ENCODE data around the gene BRCA1.
"Not testable (repeated sequence)": the region's sequence is repeated elsewhere in the genome, so short reads cannot be mapped to it uniquely, and the experiment has no call there.

Gene BRCA1

DNA sequence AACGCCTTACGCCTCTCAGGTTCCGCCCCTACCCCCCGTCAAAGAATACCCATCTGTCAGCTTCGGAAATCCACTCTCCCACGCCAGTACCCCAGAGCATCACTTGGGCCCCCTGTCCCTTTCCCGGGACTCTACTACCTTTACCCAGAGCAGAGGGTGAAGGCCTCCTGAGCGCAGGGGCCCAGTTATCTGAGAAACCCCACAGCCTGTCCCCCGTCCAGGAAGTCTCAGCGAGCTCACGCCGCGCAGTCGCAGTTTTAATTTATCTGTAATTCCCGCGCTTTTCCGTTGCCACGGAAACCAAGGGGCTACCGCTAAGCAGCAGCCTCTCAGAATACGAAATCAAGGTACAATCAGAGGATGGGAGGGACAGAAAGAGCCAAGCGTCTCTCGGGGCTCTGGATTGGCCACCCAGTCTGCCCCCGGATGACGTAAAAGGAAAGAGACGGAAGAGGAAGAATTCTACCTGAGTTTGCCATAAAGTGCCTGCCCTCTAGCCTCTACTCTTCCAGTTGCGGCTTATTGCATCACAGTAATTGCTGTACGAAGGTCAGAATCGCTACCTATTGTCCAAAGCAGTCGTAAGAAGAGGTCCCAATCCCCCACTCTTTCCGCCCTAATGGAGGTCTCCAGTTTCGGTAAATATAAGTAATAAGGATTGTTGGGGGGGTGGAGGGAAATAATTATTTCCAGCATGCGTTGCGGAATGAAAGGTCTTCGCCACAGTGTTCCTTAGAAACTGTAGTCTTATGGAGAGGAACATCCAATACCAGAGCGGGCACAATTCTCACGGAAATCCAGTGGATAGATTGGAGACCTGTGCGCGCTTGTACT is at the start of gene BRCA1:
Gene BRCA1, minus strand, starts transcription at position 232 of the 834 bp plus-strand sequence. CDS start 1,268 bp downstream, outside the sequence.
- peak; percentile 89 for DNase-seq (ENCODE audit: low read depth)

DNA sequence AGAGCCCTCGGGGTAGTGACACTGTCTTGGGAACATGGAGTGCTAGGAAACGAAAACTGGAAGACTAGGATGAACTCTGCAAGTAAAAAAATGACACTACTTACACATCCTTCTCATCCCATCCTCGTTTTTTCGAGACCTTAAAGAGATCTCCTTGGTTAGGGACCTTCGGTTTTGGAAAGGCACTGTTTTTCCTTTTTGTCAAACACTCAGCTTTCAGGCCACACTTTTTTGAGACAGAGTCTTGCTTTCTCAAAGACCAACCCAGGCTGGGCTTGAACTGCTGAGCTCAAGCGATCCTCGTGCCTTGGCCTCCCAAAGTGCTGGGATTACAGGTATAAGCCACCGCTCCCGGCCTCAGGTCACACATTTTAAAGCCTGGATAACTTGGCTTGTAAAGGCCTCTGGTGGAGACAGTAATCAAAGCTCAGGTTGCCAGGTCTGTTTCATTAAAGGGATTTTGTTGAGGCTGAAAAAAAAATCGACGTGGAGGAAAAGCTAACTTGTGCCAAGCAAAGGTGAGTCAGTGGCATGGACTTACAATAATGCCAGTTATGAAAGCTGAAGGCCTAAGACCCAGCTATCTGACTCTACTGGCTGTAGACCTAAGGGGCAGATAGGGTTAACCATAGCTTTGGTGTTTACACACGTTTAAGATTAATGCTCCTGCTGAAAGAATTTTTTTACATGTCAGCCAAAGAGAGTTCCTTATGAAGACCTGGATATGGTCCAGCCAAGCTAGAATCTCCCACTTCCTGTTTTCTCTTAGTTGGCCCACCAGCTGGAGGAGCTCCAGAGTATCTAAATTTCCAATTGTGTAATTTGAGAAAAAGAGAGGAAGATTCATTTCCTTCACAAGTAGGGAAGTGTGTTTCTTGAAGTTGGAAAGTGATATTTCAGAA is 46.7 kb upstream of the BRCA1 start:
- DNase-seq (ENCODE audit: low read depth): no peak

DNA sequence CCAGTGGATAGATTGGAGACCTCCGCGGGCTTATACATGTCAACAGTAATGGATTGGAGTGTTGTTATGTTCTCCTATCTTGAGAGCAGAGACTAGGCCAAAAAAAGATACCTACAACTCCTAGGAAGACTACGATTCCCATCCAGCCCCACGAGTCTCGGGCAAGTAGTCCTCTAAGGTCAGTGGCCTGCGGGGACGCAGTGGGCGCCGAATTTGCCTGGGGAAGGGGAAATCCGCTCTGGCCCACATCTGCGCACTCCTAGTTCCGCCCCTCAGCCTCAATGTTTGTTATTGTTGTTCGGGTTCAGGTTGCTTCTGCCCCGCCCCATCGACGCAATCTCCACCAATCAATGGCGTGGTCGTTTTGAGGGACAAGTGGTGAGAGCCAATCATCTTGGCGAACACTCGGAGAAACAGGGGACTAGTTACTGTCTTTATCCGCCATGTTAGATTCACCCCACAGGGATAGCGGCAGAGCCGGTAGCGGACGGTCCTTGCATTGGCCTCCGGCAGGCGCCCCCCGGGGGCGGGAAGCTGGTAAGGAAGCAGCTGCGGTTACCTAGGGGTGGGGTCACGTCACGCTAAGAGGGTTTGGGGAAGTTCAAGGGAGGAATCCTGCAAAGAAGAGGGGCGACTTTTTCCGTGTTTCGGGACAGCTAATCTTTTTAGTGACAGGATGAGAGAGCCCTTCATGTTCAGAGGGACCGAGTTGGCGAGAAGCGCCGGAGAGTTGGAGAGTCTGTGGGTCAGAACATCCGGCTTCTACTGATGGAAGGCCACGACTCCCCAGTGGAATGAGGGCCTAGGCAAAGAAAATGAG is 45.8 kb upstream of the BRCA1 start, which contains the start of gene NBR1:
Gene NBR1, plus strand, starts transcription at position 449 of the 820 bp plus-strand sequence. CDS start 4,586 bp downstream, outside the sequence.
- peak; percentile 94 for DNase-seq (ENCODE audit: low read depth)

DNA sequence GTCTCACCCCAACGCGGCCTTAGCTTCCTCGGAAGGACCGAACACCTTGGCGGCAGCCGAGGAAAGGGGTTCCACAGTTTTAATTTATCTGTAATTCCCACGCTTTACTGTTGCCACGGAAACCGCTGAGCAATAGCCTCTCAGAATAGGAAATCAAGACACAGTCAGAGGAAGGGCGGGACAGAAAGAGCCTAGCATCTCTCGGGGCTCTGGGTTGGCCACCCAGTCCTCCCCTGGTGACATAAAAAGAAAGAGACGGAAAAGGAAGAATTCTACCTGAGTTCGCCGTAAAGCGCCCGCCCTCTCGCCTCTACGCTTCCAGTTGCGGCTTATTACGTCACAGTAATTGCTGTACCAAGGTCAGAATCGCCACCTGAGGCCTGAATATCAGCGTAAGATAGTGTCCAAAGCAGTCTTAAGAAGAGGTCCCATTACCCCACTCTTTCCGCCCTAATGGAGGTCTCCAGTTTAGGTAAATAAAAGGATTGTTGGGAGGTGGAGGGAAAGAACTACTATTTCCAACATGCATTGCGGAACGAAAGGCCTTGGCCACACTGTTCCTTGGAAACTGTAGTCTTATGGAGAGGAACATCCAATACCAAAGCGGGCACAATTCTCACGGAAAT is 45.1 kb upstream of the BRCA1 start:
- DNase-seq (ENCODE audit: low read depth): peak; percentile 86

DNA sequence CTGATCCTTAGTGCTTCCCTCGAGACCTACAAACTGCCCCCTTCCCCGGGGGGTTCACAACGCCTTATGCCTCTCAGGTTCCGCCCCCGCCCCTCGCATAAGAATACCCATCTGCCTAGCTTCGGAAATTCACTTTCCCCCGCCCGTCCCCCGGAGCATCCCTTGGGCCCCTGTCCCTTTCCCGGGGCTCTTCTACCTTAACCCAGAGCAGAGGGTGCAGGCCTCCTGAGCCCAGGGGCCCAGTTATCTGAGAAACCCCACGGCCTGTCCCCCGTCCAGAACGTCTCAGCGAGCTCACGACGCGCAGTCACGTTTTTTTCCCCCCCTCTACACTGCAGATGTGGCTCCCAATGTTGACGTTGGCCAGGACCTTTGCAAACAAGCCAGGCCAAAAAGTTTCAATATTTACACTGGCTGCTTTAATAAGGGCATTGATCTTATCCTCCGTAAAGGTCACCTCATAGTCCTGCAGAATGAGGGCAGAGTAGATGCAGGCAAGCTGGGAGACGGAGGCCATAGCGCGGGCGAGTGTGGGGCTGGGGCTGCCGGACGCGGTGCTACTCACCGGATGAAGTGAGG is 44.5 kb upstream of the BRCA1 start:
- DNase-seq (ENCODE audit: low read depth): peak; percentile 0

DNA sequence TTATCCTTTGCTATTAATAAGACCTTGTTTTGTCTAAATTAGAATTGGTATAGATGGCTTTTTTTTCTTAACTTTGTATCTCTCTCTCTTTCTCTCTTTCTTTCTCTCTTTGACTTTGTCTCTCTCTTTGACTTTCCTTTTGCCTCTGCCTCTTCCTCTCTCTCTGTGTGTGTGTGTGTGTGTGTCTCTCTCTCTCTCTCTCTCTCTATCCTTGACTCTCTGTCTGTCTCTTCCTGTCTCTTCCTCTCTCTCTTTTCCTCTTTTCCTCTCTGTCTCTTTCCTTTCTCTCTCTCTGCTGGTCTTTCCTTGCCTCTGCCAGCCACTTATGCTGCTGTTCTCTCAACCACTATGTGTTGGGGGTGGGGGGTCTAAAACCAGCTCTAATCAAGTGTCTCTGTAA is 40.8 kb upstream of the BRCA1 start:
- not testable (repeated sequence) for DNase-seq (ENCODE audit: low read depth)

DNA sequence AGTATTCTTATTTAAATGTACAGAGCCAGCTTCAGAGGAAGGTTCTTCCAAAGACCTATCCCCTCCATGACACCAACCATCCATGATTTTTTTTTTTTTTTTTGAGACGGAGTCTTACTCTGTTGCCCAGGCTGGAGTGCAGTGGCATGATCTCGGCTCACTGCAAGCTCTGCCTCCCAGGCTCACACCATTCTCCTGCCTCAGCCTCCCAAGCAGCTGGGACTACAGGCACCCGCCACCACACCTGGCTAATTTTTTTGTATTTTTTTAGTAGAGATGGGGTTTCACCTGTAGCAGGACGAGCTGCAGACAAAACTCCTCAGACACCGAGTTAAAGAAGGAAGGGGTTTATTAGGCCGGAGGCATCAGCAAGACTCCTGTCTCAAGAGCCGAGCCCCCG is 34.8 kb upstream of the BRCA1 start:
- DNase-seq (ENCODE audit: low read depth): not testable (repeated sequence)

DNA sequence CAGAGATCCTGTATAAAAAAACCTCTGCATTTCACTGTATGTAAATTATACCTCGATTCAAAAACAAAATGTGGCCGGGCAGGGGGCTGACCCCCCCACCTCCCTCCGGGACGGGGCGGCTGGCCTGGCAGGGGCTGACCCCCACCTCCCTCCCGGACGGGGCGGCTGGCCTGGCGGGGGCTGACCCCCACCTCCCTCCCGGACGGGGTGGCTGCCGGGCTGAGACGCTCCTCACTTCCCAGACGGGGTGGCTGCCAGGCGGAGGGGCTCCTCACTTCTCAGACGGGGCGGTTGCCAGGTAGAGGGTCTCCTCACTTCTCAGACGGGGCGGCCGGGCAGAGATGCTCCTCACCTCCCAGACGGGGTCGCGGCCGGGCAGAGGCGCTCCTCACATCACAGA is 34.1 kb upstream of the BRCA1 start:
- DNase-seq (ENCODE audit: low read depth): not testable (repeated sequence)

DNA sequence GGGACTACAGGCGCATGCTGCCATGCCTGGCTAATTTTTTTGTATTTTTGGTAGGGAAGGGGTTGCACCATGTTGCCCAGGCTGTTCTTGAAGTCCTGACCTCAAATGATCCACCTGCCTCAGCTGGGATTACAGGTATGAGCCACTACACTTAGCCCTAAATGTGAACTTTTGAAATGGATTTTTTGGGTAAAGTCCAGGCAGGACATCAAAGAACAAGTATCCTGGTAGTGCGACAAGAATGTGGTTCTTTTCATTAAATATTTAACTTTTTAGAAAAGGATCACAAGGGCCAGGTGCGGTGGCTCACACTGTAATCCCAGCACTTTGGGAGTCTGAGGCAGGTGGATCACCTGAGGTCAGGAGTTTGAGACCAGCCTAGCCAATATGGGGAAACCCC is 30.5 kb upstream of the BRCA1 start:
- no peak for DNase-seq (ENCODE audit: low read depth)

DNA sequence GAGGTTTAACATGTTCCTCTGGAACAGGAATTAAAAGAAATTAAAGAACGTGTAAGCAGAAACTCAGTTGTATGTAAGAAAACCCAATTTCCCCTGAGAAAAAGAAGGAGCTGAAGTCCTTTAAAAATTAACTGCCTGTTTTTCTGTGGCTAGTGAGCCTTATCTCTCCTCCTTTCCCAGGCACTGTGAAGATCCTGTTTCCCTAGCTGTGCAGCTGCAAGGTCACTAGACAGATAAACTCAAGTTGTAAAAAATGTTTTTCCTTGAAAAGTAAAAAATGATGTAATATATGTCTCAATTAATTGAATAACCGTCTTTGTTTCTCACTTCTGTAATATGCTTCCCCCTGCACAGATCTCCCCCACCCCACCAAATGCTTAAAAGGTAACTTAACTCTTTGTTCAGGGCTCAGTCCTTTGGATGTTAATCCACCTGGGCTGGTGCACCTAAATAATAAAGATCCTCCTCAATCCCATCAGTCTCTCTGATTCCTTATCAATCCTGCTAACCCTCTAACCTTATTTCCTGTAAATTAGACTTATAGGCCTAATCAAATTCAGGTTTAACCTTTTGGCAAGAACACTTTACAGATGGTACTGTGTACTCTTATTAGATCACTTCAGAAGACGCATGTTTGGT is 28.2 kb upstream of the BRCA1 start:
- not testable (repeated sequence) for DNase-seq (ENCODE audit: low read depth)

DNA sequence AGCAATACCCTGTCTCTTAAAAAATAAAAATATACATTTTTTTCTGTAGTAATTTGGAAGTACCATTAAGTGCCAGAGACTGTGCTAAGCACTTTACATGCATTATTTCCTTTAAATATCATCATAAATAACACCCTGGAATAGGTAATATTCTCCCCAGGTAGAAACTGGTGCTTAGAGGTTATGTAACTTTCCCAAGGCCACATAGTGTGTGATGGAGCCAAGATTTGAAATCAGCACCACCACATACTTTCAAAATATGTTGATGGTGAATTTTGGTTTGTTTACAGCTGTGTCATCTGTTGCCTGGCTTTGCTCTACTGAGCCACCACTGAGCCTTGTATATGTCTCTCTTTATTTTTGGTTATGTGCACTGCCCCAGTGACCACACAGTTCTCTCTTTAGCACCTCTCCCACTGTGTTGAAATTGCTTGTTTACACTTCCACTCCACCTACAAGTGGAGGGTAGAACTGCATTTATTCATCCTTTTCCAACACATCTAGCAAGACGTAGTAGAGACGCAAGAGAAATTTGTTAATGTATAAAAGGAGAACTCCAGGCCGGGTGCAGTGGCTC is 26.8 kb upstream of the BRCA1 start:
- no peak for DNase-seq (ENCODE audit: low read depth)

DNA sequence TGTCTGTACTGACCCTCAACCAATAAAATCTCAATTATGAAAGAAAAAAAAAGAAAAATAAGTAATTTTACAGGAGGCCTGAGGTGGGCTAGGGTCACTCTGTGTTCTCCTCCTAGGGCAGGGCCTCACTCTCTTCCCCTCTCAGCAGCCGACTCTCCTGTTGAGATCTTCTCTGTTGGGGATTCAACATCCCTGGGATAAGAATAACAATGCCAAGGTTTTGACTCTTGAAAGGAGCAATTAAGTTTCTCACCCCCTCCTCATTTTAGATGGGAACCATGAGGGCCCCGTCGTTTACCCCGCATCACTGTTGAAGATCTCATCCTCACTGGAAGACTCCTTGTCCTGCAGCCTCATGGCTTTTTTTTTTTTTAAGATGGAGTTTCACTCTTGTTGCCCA is 21.5 kb upstream of the BRCA1 start:
- no peak for DNase-seq (ENCODE audit: low read depth)

DNA sequence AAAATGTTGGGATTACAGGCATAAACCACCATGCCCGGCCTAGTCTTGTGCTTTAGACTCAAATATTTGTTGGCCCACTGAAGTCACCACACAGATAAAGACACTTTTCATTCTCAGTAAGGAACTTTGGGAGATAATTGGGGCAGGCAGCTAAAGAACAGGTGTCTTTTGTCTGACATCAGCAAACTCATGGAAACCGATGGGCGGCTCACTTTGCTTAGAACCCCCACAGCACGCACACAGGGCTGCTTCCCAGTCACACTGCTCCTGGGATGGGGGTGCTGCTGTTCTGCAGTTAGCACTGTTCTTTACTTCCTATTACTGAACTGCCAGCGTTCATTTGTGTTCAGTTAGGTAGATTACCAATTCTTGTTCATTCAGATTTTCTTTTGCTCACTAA is 18.0 kb upstream of the BRCA1 start:
- DNase-seq (ENCODE audit: low read depth): no peak

DNA sequence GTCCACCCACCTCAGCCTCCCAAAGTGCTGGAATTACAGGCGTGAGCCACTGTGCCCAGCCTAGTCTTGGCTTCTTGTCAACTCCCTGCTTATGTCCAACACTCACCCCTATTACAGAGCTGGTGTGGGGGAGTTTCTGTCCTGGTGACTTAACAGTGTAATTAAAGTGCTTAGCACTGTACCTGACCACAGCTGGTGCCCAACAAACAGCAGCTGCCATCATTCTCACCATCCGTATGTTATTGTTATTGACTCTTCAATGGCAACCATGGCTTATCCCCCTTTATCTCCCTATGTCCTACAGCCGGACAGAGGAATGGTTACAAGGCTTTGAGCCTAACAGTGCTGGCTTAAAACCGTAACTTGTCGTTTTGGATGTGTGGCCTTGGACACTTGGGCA is 17.0 kb upstream of the BRCA1 start:
- DNase-seq (ENCODE audit: low read depth): no peak

DNA sequence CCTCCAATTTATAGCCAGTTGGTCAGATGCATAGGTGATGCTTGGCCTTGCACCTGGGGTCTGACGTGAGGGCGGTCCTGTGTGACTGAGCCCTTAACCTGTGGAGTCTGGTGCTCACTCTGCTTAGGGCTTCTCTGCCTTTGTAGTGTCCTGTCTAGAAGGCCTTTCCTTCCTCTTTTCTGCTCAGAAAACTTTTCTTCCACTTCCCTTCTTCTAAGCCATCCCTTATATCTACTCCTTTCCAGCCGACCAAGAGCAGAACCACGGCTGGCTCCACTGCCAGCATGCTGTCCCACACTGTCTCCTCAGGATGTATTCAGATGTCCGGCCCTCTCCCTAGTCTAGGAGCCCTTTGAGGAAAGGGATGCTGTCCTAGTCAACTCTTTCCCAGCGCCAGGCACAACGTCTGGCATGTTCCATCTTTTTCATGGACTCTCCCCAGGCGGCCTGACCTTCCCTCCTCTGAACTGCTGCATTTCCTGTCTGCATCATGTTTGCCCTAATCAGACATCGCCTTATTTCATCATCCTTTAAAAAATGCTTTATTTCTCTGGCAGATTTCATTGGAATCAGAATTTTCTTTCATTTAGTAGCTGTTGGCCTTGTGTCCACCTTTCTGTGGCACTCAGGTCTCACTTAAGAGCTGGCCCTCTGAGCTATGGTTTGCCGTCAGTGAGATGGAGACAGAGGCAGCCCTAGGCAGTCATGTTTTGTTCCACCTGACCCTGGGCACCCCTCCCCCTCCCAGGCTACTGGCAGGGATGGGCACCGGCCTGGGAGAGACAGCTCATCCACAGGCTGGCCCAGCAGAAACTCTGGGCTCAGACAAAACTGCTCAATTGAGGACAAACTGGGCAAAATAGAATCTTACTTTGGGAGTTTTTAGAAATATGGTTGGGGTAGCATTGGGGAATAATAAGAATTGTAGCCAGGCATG is 15.5 kb upstream of the BRCA1 start:
- DNase-seq (ENCODE audit: low read depth): no peak

DNA sequence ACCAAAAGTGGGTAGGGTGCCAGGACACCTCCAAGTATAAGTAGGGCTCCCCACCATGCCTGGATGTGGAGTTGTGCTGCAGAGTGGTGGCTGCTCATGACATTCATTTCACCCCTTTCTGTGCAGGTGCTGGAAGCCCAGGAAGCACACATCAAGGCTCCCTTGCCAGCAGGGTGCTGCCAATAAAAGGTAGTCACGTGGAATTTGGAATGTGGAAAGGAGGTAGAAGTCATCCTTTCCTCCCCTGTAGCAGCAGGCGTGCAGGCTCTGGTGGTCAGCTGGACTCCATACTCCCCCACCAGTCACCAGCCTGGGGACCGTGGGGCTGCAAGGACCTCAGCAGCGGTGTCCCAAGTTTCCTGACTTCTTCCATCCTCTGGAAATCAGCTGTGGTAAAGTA is 13.4 kb upstream of the BRCA1 start:
- DNase-seq (ENCODE audit: low read depth): not testable (repeated sequence)

DNA sequence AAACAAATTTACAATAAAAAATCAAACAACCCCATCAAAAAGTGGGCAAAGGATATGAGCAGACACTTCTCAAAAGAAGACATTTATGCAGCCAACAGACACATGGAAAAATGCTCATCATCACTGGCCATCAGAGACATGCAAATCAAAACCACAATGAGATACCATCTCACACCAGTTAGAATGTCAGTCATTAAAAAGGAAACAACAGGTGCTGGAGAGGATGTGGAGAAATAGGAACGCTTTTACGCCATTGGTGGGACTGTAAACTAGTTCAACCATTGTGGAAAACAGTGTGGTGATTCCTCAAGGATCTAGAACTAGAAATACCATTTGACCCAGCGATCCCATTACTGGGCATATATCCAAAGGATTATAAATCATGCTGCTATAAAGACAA is 11.4 kb upstream of the BRCA1 start:
- DNase-seq (ENCODE audit: low read depth): not testable (repeated sequence)

DNA sequence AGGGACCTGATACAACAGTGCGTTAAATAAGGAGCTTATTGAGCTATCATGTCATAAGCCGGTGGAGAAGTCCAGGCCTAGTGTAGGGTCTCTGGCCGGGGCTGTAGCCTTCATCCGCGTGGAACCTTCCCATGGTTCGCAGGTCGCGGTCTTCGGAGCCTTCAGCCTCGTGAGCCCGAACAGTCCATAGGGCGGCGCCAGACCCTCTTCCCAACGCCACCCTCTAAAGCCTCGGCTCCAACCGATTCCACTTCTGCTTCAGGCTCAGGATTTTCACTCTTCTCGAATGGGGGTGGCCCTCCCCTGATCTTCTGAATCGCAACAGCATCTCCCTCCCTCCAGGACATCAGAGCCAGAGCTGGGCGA is 10.3 kb upstream of the BRCA1 start:
- no peak for DNase-seq (ENCODE audit: low read depth)

DNA sequence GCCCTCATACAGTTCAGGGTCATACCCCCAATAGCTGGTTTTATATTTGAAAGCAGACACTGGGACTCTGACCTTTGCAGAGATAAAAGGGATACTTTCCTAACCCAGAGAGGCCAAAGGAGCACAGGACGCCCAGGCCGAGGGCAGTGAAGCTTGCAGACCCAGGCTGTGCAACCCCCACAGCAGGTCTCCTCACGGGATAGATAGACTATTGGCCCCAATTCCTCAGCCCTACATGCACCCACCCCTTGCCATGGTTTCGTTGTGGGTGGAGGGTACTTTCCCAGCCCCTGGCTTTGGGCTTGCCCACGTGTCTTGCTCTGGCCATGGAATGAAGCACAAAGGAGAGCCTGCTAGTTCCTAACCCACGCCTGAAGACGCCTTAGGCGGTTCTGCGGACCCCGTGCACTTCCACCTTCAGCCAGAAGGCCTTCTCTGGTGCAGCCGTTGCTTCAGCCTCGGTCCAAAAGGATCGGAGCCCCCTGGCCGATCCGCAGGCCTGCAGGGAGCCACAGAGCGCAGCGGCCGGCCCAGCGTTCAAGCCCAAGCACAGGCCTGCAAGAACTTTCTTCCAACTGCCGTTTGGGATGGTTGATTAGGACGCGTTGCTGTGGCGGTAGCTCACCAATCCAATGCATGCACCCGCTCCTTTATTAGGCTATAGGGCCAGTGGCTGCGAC is 9.8 kb upstream of the BRCA1 start:
- no peak for DNase-seq (ENCODE audit: low read depth)
